Subcutaneous adipose tissue (tissue), 4 donors: ENCODE measurements around the gene PPM1F. TPM values are rescaled to one million over a fixed set of nuclear protein-coding genes. Genes with fewer than 3 reads are reported as not detected.

ENCODE experiments used
- total RNA-seq, 4 donors: library from RNA; depleted of rRNA; stranded (reverse); fragments of >200 nt; gene quantifications; one replicate each; pipeline ENCODE4 v1.1.0, GENCODE V29; 2016
- TF ChIP-seq, protein P1 (sequence below): fragments of 450-650 bp; IDR thresholded peaks from one replicate; pipeline ENCODE4 v1.5.1; 2016; ENCODE audit warnings: low read depth, mild to moderate bottlenecking, control low read depth, antibody characterized with exemption, moderate library complexity

The PPM1F gene
- total RNA-seq, 4 donors from 2014 or later = 15.0 to 32.2 (median 20.2) TPM

DNA sequence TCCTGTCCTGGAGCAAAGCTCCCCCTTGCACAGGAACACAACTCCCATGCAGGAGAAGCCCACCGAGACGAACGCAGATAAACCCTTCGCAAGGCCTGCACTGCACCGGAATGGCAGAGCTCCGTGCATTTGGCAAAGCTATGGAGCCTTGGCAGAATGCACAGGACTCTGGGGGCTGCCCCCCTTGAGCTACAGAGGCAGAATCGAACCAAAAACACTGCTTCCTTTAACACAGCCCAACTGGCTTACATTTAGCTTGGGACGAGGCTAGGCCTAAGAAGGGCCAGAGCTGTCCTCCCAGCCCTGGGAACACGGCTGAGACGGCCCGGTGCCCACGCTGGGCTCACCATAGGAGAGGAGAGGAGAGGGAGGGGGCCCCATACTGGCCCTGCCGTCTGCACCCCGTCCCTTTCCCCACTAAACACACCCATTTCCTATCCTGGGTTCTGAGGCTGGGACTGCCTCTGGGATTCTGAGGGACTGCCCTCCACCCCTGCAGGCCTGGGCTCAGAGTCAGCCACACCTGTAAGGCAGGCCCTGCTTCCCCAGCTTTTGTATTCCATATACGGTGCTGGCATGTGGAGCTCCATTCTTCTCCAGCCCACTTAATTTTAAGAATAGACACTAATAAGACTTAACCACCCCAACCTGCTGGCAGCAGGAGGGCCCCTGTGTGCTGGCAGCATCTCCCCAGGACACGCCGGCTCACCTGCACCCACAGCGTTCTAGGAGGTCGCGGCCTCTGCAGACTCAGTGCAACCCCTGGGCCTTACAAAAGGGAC is 32.9 kb downstream of the PPM1F start:
- TF ChIP-seq, protein P1, sequence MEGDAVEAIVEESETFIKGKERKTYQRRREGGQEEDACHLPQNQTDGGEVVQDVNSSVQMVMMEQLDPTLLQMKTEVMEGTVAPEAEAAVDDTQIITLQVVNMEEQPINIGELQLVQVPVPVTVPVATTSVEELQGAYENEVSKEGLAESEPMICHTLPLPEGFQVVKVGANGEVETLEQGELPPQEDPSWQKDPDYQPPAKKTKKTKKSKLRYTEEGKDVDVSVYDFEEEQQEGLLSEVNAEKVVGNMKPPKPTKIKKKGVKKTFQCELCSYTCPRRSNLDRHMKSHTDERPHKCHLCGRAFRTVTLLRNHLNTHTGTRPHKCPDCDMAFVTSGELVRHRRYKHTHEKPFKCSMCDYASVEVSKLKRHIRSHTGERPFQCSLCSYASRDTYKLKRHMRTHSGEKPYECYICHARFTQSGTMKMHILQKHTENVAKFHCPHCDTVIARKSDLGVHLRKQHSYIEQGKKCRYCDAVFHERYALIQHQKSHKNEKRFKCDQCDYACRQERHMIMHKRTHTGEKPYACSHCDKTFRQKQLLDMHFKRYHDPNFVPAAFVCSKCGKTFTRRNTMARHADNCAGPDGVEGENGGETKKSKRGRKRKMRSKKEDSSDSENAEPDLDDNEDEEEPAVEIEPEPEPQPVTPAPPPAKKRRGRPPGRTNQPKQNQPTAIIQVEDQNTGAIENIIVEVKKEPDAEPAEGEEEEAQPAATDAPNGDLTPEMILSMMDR = no peak

DNA sequence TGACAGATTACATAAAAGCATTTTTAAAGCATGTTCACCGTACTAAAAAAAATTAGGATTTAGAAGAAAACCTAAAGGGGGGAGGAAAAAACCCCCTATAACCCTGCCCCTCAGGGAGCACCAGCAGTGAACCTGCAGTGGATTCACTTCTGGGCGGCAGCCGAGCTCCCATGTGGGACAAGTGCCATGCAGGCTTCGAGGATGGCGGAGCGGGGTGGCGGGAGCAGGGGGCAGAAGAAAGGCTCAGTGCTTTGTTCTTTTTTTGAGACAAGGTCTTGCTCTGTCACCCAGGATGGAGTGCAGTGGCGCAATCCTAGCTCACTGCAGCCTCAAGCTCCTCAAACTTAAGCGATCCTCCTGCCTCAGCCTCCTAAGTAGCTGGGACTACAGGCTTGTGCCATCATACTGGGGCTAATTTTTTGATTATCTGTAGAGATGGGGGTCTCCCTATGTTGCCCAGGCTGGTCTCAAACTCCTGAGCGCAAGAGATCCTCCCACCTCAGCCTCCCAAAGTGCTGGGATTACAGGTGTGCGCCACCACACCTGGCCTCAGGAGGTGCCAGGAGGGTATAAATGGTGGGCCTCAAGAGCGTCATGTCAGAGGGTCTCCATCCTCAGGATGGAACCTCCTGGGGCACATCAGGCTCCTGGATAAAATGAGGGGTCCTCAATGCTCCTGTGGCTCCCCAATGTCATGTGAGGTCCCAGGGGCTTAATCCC is 34.0 kb downstream of the PPM1F start:
- TF ChIP-seq, protein P1 = no peak

GRCh38 chr22:21917959-21918261 is 34.7 kb downstream of the PPM1F start:
- TF ChIP-seq, protein P1 = no peak

- TF ChIP-seq, protein P1 = no peak
Observed at GRCh38 chr22:21917181-21917958, 35.3 kb downstream of the PPM1F start.

DNA sequence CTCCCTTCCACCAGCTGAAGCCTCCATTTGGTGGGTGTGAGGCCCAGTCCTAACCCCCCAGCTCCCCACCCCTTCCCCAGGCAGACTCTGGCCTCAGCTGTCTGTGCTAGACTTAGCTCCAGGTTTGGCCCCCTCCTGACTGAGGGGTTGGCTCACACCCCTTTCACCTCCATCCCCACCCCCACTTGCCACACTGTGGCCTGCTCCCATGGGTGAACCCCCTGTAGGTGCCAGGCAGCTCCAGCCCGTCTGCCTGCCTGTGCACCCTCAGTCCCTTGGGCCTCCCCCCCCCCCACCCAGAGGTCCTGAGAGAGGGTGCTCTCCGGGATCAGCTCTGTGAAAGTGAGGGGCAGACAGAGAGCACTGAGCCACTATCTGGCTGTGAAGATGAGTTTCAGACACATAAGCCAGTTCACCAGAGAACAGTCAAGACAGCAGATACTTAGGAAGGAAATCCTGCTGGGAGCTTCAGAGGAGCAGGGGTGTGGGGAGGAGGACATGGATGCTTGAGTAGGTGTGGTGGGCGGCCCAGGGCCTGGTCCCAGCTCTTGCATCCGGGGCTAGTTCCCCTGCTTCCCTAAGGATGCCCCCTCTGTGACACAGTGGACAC is 36.2 kb downstream of the PPM1F start:
- TF ChIP-seq, protein P1 = no peak

- TF ChIP-seq, protein P1 = no peak
Observed at GRCh38 chr22:21915624-21916308, 36.9 kb downstream of the PPM1F start.
